T-helper 1 cell treated with Interleukin-12 subunit alpha and Interleukin-12 subunit beta and Interleukin-4 antibody, amounts not matched to agents 30 μg/mL and 1 μg/mL, for 36 hours (primary cell): ENCODE results near the gene CAMTA1.
"Not testable (repeated sequence)": the region's sequence is repeated elsewhere in the genome, so short reads cannot be mapped to it uniquely, and the experiment has no call there.

Experiments used
- H3K27ac Mint-ChIP-seq: one replicate; pipeline ENCODE4 v1.8.0; 2021; ENCODE audit warnings: mild to moderate bottlenecking, mixed read lengths
- H3K27me3 Mint-ChIP-seq: one replicate; pipeline ENCODE4 v1.8.0; 2021; ENCODE audit warnings: low read depth, mixed read lengths
- H3K36me3 Mint-ChIP-seq: one replicate; pipeline ENCODE4 v1.8.0; 2021; ENCODE audit warnings: low read depth, mixed read lengths
- H3K4me1 Mint-ChIP-seq: one replicate; pipeline ENCODE4 v1.8.0; 2021; ENCODE audit warnings: low read depth, mixed read lengths
- H3K4me3 Mint-ChIP-seq: one replicate; pipeline ENCODE4 v1.8.0; 2021; ENCODE audit warnings: mild to moderate bottlenecking, moderate library complexity, mixed read lengths
- H3K9me3 Mint-ChIP-seq: one replicate; pipeline ENCODE4 v1.8.0; 2021; ENCODE audit warnings: mixed read lengths

The CAMTA1 gene

GRCh38 chr1:6918925-6919511 is 133.8 kb downstream of the CAMTA1 start:
- H3K27ac Mint-ChIP-seq, result no peak overlapping the region
- H3K4me3 Mint-ChIP-seq, result no peak overlapping the region
- H3K9me3 Mint-ChIP-seq, result no peaks in the 10 kb centered on the region
- no peaks in the 10 kb centered on the region for H3K27me3 Mint-ChIP-seq
- no peaks in the 10 kb centered on the region for H3K36me3 Mint-ChIP-seq
- H3K4me1 Mint-ChIP-seq, result peaks cover 5% of the 10 kb centered on the region

- not testable (repeated sequence) for H3K4me3 Mint-ChIP-seq, H3K27ac Mint-ChIP-seq, H3K27me3 Mint-ChIP-seq, H3K36me3 Mint-ChIP-seq, H3K9me3 Mint-ChIP-seq, H3K4me1 Mint-ChIP-seq
These were observed 136.3 kb downstream of the CAMTA1 start for GRCh38 chr1:6921506-6921905.

GRCh38 chr1:6922096-6922931 is 137.1 kb downstream of the CAMTA1 start:
- Mint-ChIP-seq H3K27me3 (no peaks in the 10 kb centered on the region), H3K27ac (no peak overlapping the region), H3K4me3 (no peak overlapping the region), H3K36me3 (no peaks in the 10 kb centered on the region), H3K9me3 (no peaks in the 10 kb centered on the region), H3K4me1 (peaks cover 2% of the 10 kb centered on the region)

- Mint-ChIP-seq H3K4me3 (no peak overlapping the region), H3K27ac (no peak overlapping the region), H3K9me3 (no peaks in the 10 kb centered on the region), H3K36me3 (no peaks in the 10 kb centered on the region), H3K27me3 (no peaks in the 10 kb centered on the region), H3K4me1 (no peaks in the 10 kb centered on the region)
These were observed 137.8 kb downstream of the CAMTA1 start for GRCh38 chr1:6923012-6923411.

GRCh38 chr1:6923416-6923815 is 138.2 kb downstream of the CAMTA1 start:
- H3K4me1 Mint-ChIP-seq, result peaks cover 1% of the 10 kb centered on the region
- no peak overlapping the region for H3K27ac Mint-ChIP-seq
- H3K4me3 Mint-ChIP-seq, result no peak overlapping the region
- no peaks in the 10 kb centered on the region for H3K9me3 Mint-ChIP-seq
- H3K36me3 Mint-ChIP-seq, result no peaks in the 10 kb centered on the region
- H3K27me3 Mint-ChIP-seq, result peaks cover under 1% of the 10 kb centered on the region

- no peaks in the 10 kb centered on the region for H3K9me3 Mint-ChIP-seq
- H3K27ac Mint-ChIP-seq, result no peak overlapping the region
- no peaks in the 10 kb centered on the region for H3K36me3 Mint-ChIP-seq
- H3K4me1 Mint-ChIP-seq, result peaks cover 3% of the 10 kb centered on the region
- peaks cover 4% of the 10 kb centered on the region for H3K27me3 Mint-ChIP-seq
- no peak overlapping the region for H3K4me3 Mint-ChIP-seq
These were observed 139.0 kb downstream of the CAMTA1 start for GRCh38 chr1:6923955-6924881.

GRCh38 chr1:6924891-6925290 is 139.6 kb downstream of the CAMTA1 start:
- Mint-ChIP-seq H3K27ac (no peak overlapping the region), H3K36me3 (no peaks in the 10 kb centered on the region), H3K27me3 (peaks cover 4% of the 10 kb centered on the region), H3K4me3 (no peak overlapping the region), H3K9me3 (no peaks in the 10 kb centered on the region), H3K4me1 (peaks cover 3% of the 10 kb centered on the region)

- Mint-ChIP-seq H3K27me3 (peaks cover 11% of the 10 kb centered on the region), H3K4me1 (peaks cover 3% of the 10 kb centered on the region), H3K4me3 (no peak overlapping the region), H3K27ac (no peak overlapping the region), H3K36me3 (no peaks in the 10 kb centered on the region), H3K9me3 (no peaks in the 10 kb centered on the region)
These were observed 142.4 kb downstream of the CAMTA1 start for GRCh38 chr1:6927626-6928025.

- H3K4me3 Mint-ChIP-seq, result no peak overlapping the region
- no peaks in the 10 kb centered on the region for H3K36me3 Mint-ChIP-seq
- peaks cover 11% of the 10 kb centered on the region for H3K27me3 Mint-ChIP-seq
- peaks cover 3% of the 10 kb centered on the region for H3K4me1 Mint-ChIP-seq
- H3K27ac Mint-ChIP-seq, result no peak overlapping the region
- H3K9me3 Mint-ChIP-seq, result no peaks in the 10 kb centered on the region
These were observed 143.0 kb downstream of the CAMTA1 start for GRCh38 chr1:6928106-6928885.

GRCh38 chr1:6930732-6931300 is 145.6 kb downstream of the CAMTA1 start:
- Mint-ChIP-seq H3K36me3 (no peaks in the 10 kb centered on the region), H3K4me3 (no peak overlapping the region), H3K9me3 (no peaks in the 10 kb centered on the region), H3K27ac (no peak overlapping the region), H3K4me1 (peaks cover 3% of the 10 kb centered on the region), H3K27me3 (peaks cover 11% of the 10 kb centered on the region)

- Mint-ChIP-seq H3K27ac (no peak overlapping the region), H3K27me3 (peaks cover 7% of the 10 kb centered on the region), H3K9me3 (no peaks in the 10 kb centered on the region), H3K4me1 (no peaks in the 10 kb centered on the region), H3K4me3 (no peak overlapping the region), H3K36me3 (no peaks in the 10 kb centered on the region)
These were observed 150.2 kb downstream of the CAMTA1 start for GRCh38 chr1:6935361-6935883.

- no peak overlapping the region for H3K4me3 Mint-ChIP-seq
These were observed 150.8 kb downstream of the CAMTA1 start for GRCh38 chr1:6935911-6936690.

GRCh38 chr1:6937048-6937447 is 151.8 kb downstream of the CAMTA1 start:
- H3K36me3 Mint-ChIP-seq, result no peaks in the 10 kb centered on the region
- no peak overlapping the region for H3K4me3 Mint-ChIP-seq
- no peaks in the 10 kb centered on the region for H3K9me3 Mint-ChIP-seq
- H3K27me3 Mint-ChIP-seq, result peaks cover 5% of the 10 kb centered on the region
- H3K4me1 Mint-ChIP-seq, result no peaks in the 10 kb centered on the region
- H3K27ac Mint-ChIP-seq, result no peak overlapping the region

More at GRCh38 chr1:6935911-6936690, 150.8 kb downstream of the CAMTA1 start:
- no peaks in the 10 kb centered on the region for H3K36me3 Mint-ChIP-seq
- H3K9me3 Mint-ChIP-seq, result no peaks in the 10 kb centered on the region
- no peak overlapping the region for H3K27ac Mint-ChIP-seq
- H3K4me1 Mint-ChIP-seq, result no peaks in the 10 kb centered on the region
- H3K27me3 Mint-ChIP-seq, result peaks cover 7% of the 10 kb centered on the region
